22Rv1 (cell line): ENCODE data around the gene MYL10.

Source experiments
- CTCF ChIP-seq: fragments of 450-650 bp; IDR thresholded peaks from 2 replicates; pipeline ENCODE4 v1.5.1; 2017; ENCODE audit warnings: mild to moderate bottlenecking
- ZFX ChIP-seq: fragments of 450-650 bp; IDR thresholded peaks from 2 replicates; pipeline ENCODE4 v1.6.1; 2017; ENCODE audit warnings: antibody characterized with exemption, borderline replicate concordance

DNA sequence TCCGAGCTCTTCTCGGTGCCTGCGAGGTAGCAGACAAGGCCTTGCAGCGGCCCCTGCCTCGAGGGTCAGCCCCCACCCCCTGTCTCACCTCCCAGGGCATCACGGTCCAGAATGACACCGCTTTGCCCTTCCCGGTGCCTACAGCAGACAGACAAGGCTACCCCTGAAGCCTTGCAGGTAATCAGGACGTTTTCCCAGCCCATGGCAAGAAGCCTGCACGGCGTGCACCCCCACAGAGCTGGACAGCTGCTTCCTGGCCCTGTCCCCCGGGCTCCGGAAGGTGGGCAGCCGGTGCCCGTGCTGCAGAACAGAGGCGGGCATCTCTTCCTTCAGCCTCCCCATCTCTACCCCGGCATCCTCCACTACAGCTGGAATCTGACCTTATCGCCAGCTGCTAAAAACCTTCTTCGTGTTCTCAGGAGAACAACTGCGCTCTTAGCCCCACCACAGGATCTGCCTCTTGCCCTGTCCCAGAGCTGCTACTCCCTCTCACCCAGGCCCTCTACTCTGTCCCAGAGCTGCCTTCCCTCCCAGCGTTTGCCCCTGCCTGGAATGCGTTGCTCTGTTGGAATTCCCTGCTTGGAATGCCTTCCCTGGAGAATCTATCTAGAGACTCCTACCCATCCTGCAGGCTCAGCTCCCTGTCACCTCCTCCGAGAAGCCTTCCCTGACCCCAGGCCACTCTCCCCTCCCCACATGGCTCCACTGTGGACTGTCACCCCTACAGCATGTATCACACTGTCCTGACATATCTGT, 4.7 kb downstream of the MYL10 start:
- TF ChIP-seq CTCF (no peak), ZFX (no peak)
